ENCODE data around the gene DEPDC1B.

- no peak for TF ChIP-seq ZNF274 (IDR thresholded peaks at IDR 0.05; ENCODE audit: low read length)
- no peak for TF ChIP-seq ZNF274 (tag by site-specific recombination; IDR thresholded peaks at IDR 0.05; ENCODE audit: borderline replicate concordance)
- TF ChIP-seq ZNF324 (tag by site-specific recombination; IDR thresholded peaks at IDR 0.05), result no peak
- TF ChIP-seq ZNF549 (tag by site-specific recombination; IDR thresholded peaks at IDR 0.05), result no peak
- TF ChIP-seq ZNF335 (tag by site-specific recombination; conservative IDR thresholded peaks at IDR 0.05), result no peak
- TF ChIP-seq CTCF (tag by site-specific recombination; IDR thresholded peaks at IDR 0.05), result no peak
- TF ChIP-seq TSHZ1 (tag by site-specific recombination; IDR thresholded peaks at IDR 0.05; ENCODE audit: borderline replicate concordance), result no peak
- TF ChIP-seq MEIS1 (CRISPR knock-in tag; IDR thresholded peaks at IDR 0.05; ENCODE audit: borderline replicate concordance), result no peak
- no peak for TF ChIP-seq SALL2 (tag by site-specific recombination; IDR thresholded peaks at IDR 0.05; ENCODE audit: borderline replicate concordance)
- no peak for TF ChIP-seq KLF17 (tag by site-specific recombination; IDR thresholded peaks at IDR 0.05)
- no peak for TF ChIP-seq ZNF10 (tag by site-specific recombination; IDR thresholded peaks at IDR 0.05)
- TF ChIP-seq ZNF398 (tag by site-specific recombination; IDR thresholded peaks at IDR 0.05), result no peak
- no peak for TF ChIP-seq REST (tag by site-specific recombination; IDR thresholded peaks at IDR 0.05)
- TF ChIP-seq KLF16 (tag by site-specific recombination; IDR thresholded peaks at IDR 0.05), result no peak
These were observed 13.0 kb upstream of the DEPDC1B start for GRCh38 chr5:60712950-60713349.
